Keratinocyte (primary cell): ENCODE results near the gene RUFY2. TPM values are rescaled to one million over a fixed set of nuclear protein-coding genes. Genes with fewer than 3 reads are reported as not detected.

Source experiments
- DNase-seq: peaks from one replicate; pipeline ENCODE4 v3.0.0-alpha.2; 2011; ENCODE audit warnings: low read depth, missing footprints, low spot score
- FAIRE-seq: peaks from 2 replicates; lab custom pipeline; 2011; peaks lifted over from hg19 to GRCh38; lab: Jason Lieb, UNC
- H2AFZ ChIP-seq: 2 replicates; pipeline ENCODE4 v1.6.0; 2012; ENCODE audit warnings: low read length, control low read depth, inconsistent platforms; ENCODE audit not compliant: control insufficient read depth
- H3K27ac ChIP-seq: 2 replicates; pipeline ENCODE4 v1.5.1; 2011; ENCODE audit warnings: low read length; ENCODE audit not compliant: control insufficient read depth, insufficient read depth
- H3K27me3 ChIP-seq: 3 replicates; pipeline ENCODE4 v1.6.0; 2011; ENCODE audit warnings: low read length; ENCODE audit not compliant: control insufficient read depth, insufficient read depth; ENCODE audit errors: extremely low read depth
- H3K36me3 ChIP-seq, 2 experiments: 2 replicates in 1 of 2; 3 replicates in 1 of 2; pipeline ENCODE4 v1.5.1; 2011; ENCODE audit warnings: low read length in 2 of 2, mild to moderate bottlenecking in 1 of 2; ENCODE audit not compliant: control insufficient read depth in 2 of 2, insufficient read depth in 2 of 2; ENCODE audit errors: extremely low read depth in 1 of 2
- H3K4me1 ChIP-seq: 3 replicates; pipeline ENCODE4 v1.5.1; 2011; ENCODE audit warnings: low read length; ENCODE audit not compliant: control insufficient read depth, insufficient read depth; ENCODE audit errors: extremely low read depth
- H3K4me2 ChIP-seq: 3 replicates; pipeline ENCODE4 v1.6.0; 2011; ENCODE audit warnings: low read depth, low read length; ENCODE audit not compliant: control insufficient read depth, insufficient read depth; ENCODE audit errors: extremely low read depth
- H3K4me3 ChIP-seq, 3 experiments: fragments of 200-600 bp in 1 of 3; sonication (generic) in 1 of 3; 2 replicates in 2 of 3; 3 replicates in 1 of 3; pipeline ENCODE4 v1.5.1; 2011 to 2016; ENCODE audit warnings: low read length in 3 of 3, mild to moderate bottlenecking in 3 of 3, control low read depth in 2 of 3, inconsistent platforms in 1 of 3, low read depth in 1 of 3, mixed read lengths in 1 of 3, mixed run types in 1 of 3, moderate library complexity in 1 of 3; ENCODE audit not compliant: control insufficient read depth in 2 of 3, insufficient read depth in 2 of 3; ENCODE audit errors: extremely low read depth in 1 of 3
- H3K79me2 ChIP-seq: 2 replicates; pipeline ENCODE4 v1.6.0; 2012; ENCODE audit warnings: low read length; ENCODE audit not compliant: control insufficient read depth, insufficient read depth
- H3K9ac ChIP-seq: 3 replicates; pipeline ENCODE4 v1.6.0; 2011; ENCODE audit warnings: low read length; ENCODE audit not compliant: control insufficient read depth, insufficient read depth; ENCODE audit errors: extremely low read depth
- H3K9me1 ChIP-seq: 3 replicates; pipeline ENCODE4 v1.6.0; 2011; ENCODE audit warnings: low read length; ENCODE audit not compliant: control insufficient read depth, insufficient read depth; ENCODE audit errors: extremely low read depth
- H3K9me3 ChIP-seq: 2 replicates; pipeline ENCODE4 v1.5.1; 2012; ENCODE audit warnings: low read depth, low read length; ENCODE audit not compliant: control insufficient read depth
- H4K20me1 ChIP-seq: 3 replicates; pipeline ENCODE4 v1.6.0; 2011; ENCODE audit warnings: low read length; ENCODE audit not compliant: control insufficient read depth, insufficient read depth; ENCODE audit errors: extremely low read depth
- EZH2 ChIP-seq: IDR thresholded peaks from one replicate; pipeline ENCODE4 v1.6.1; 2012; ENCODE audit warnings: inconsistent platforms, mild to moderate bottlenecking, low read length, moderate library complexity
- dilution Hi-C: fragments of 300-500 bp; cut with MboI; formaldehyde crosslinking; loops from one replicate; pipeline ENCODE4 v1.7.0; 2020; ENCODE audit warnings: low sequenced_read_pairs; ENCODE audit not compliant: extremely low pct_ligation_motif_present
- polyA plus RNA-seq, 5 experiments: library from polyadenylated mRNA; depleted of rRNA in 3 of 5; stranded (reverse) in 3 of 5; stranded (forward) in 1 of 5; unstranded in 1 of 5; fragments of >200 nt; gene quantifications; 1 replicate in 1 of 5; 2 replicates in 3 of 5; 3 replicates in 1 of 5; pipeline versions ENCODE4 v1.2.1 to v1.2.3, GENCODE V29; 2011 to 2012; ENCODE audit warnings: missing spikeins in 2 of 5, low read depth in 1 of 5, low replicate concordance in 1 of 5
- TF ChIP-seq, protein P1 (sequence below), 3 experiments: IDR thresholded peaks in 1 of 3; conservative IDR thresholded peaks in 1 of 3; optimal IDR thresholded peaks in 1 of 3; 2 replicates in 2 of 3; 3 replicates in 1 of 3; pipeline versions ENCODE3 to v1.5.1; 2011; ENCODE audit warnings: low read length in 3 of 3, mild to moderate bottlenecking in 3 of 3, moderate library complexity in 2 of 3, control low read depth in 1 of 3, inconsistent platforms in 1 of 3; ENCODE audit not compliant: insufficient read depth in 2 of 3; ENCODE audit errors: extremely low read depth in 1 of 3

The RUFY2 gene
- polyA plus RNA-seq, 1 donor (not counting 4 experiments of a cell fraction or from before 2014, with no cell fraction given) = 15.6 TPM

DNA sequence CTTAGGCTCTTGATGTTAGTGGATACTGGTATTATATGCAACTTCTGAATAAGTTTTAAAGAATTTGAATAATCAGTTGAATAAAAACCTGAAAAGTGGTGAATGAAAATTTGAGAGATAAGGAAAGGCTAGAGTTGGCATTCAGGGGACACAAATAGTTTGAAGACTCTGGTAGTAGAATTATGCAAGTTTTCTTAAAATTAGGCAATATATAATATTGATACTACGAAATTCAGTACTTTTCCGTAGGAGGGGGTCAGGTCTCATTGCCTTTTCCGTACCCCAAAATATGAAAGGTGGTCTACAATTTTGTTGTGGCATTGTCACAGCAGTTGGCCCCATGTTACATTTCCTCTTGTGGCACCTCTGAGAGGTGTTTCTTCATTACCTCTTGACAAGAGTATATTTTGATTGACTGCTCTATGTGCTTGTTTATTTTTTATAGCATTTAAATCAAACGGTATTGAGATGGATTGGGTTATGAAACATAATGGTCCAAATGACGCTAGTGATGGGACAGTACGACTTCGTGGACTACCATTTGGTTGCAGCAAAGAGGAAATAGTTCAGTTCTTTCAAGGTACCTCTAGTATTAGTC is 70.2 kb downstream of the RUFY2 start:
- DNase-seq (no peak), FAIRE-seq (no peak)
- Histone ChIP-seq H3K9me3 (no peaks in the 10 kb centered on the region), H3K36me3 (peaks cover 10 to 51% of the 10 kb centered on the region in 2 experiments), H3K27ac (no peak overlapping the region), H3K4me3 (peak overlapping the region in 1 of 3 experiments; percentile 25), H3K79me2 (peaks cover 92% of the 10 kb centered on the region), H3K27me3 (no peaks in the 10 kb centered on the region), H3K4me1 (peaks cover 22% of the 10 kb centered on the region), H3K9ac (no peak overlapping the region), H3K4me2 (peak overlapping the region; percentile 99), H2AFZ (no peak overlapping the region), H4K20me1 (peaks cover 58% of the 10 kb centered on the region), H3K9me1 (peaks cover 5% of the 10 kb centered on the region)
- TF ChIP-seq, protein P1, sequence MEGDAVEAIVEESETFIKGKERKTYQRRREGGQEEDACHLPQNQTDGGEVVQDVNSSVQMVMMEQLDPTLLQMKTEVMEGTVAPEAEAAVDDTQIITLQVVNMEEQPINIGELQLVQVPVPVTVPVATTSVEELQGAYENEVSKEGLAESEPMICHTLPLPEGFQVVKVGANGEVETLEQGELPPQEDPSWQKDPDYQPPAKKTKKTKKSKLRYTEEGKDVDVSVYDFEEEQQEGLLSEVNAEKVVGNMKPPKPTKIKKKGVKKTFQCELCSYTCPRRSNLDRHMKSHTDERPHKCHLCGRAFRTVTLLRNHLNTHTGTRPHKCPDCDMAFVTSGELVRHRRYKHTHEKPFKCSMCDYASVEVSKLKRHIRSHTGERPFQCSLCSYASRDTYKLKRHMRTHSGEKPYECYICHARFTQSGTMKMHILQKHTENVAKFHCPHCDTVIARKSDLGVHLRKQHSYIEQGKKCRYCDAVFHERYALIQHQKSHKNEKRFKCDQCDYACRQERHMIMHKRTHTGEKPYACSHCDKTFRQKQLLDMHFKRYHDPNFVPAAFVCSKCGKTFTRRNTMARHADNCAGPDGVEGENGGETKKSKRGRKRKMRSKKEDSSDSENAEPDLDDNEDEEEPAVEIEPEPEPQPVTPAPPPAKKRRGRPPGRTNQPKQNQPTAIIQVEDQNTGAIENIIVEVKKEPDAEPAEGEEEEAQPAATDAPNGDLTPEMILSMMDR (optimal IDR thresholded peaks at IDR 0.05 in 1 of 3, IDR thresholded peaks at IDR 0.05 in 1 of 3, conservative IDR thresholded peaks at IDR 0.05 in 1 of 3; ENCODE audit: extremely low read depth in 1 of 3, insufficient read depth in 2 of 3, low read length in 3 of 3) = no peak
- TF ChIP-seq EZH2 = no peak
- dilution Hi-C loops = no loop called here

DNA sequence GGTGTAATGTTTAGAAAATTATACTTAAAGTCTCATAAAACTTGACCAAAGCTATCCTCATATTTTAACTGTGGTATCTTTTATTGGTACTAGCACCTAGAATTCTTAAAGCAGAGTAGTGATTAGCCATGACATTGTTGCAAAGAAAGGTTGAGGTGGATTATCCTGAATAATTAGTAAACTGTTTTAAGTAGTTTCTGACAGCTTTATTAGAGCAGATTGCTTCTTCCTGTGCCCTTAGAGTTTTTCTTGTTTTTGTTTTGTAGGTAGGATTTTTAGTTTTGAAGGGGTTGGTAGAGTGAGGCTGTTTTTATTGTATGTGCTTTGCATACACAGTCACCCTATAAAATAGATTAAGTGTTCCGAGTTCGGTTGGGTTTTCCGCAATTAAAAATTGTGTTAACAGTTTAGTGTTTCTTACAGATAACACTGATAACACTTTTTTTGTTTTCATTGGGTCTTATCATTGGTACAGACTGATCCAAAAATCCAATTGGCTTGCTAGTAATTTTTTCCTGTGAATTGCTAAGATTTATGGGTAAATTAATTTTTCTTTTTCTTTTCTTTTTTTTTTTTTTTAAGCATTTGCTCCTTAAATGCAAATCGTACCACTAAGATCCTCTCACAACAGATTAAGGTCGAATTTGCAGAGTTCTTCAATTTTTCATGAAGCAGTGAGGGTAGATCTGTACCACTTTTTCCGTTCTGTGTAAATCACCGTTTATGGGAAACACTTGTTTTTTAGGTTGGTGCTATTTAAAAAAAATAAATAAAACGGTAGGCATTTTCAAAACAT is 72.2 kb downstream of the RUFY2 start:
- H4K20me1 ChIP-seq = peaks cover 51% of the 10 kb centered on the region
- no peak for DNase-seq
- H3K79me2 ChIP-seq = peaks cover 80% of the 10 kb centered on the region
- dilution Hi-C loops = no loop called here
- no peaks in the 10 kb centered on the region for H3K9me3 ChIP-seq
- H3K4me1 ChIP-seq = peaks cover 35% of the 10 kb centered on the region
- H3K4me2 ChIP-seq = peak overlapping the region; percentile 99
- H3K36me3 ChIP-seq = peaks cover 2 to 38% of the 10 kb centered on the region in 2 experiments
- FAIRE-seq = no peak
- no peaks in the 10 kb centered on the region for H3K27me3 ChIP-seq
- H3K9ac ChIP-seq = peak overlapping the region; percentile 99
- peaks cover 4% of the 10 kb centered on the region for H3K9me1 ChIP-seq
- TF ChIP-seq, protein P1 (optimal IDR thresholded peaks at IDR 0.05 in 1 of 3, IDR thresholded peaks at IDR 0.05 in 1 of 3, conservative IDR thresholded peaks at IDR 0.05 in 1 of 3; ENCODE audit: extremely low read depth in 1 of 3, insufficient read depth in 2 of 3, low read length in 3 of 3) = no peak
- no peak for TF ChIP-seq EZH2
- no peak overlapping the region for H2AFZ ChIP-seq
- H3K4me3 ChIP-seq = peak overlapping the region; percentile 67 to 91 (median 86)
- peak overlapping the region; percentile 98 for H3K27ac ChIP-seq
